OCI-LY7 (cell line): ENCODE measurements around the gene SEC24B. TPM values are rescaled to one million over a fixed set of nuclear protein-coding genes. Genes with fewer than 3 reads are reported as not detected.

Source experiments
- BruUV-seq: library from RNA; stranded (reverse); fragments of 400-500 nt; replicated peaks from 2 replicates; lab custom pipeline; 2021; lab: Mats Ljungman, UMichigan
- CTCF ChIA-PET: fragments of 300-600 bp; sonication (Branson Sonifier 250); formaldehyde crosslinking; loops from one replicate; lab custom pipeline; 2022; ENCODE audit warnings: antibody characterized with exemption; ENCODE audit not compliant: unreplicated experiment; lab: Charles Lee
- POLR2A ChIA-PET: fragments of 300-600 bp; sonication (Branson Sonifier 250); formaldehyde crosslinking; loops from one replicate; lab custom pipeline; 2022; ENCODE audit warnings: antibody characterized with exemption; lab: Charles Lee
- DNase-seq: peaks from one replicate; pipeline ENCODE4 v3.0.0-alpha.2; 2015; ENCODE audit warnings: low spot score
- H2AFZ ChIP-seq: fragments of 200-600 bp; sonication (generic), shearing (Covaris generic); 2 replicates; pipeline ENCODE4 v1.6.1; 2014; ENCODE audit warnings: mild to moderate bottlenecking, antibody characterized with exemption, low read length, moderate library complexity
- H3K27ac ChIP-seq: fragments of 200-600 bp; sonication (generic); 2 replicates; pipeline ENCODE4 v1.5.1; 2014; ENCODE audit warnings: mixed run types, low read depth, mild to moderate bottlenecking, moderate library complexity, low read length, inconsistent platforms; ENCODE audit not compliant: poor library complexity, severe bottlenecking
- H3K36me3 ChIP-seq: fragments of 200-600 bp; sonication (generic); 2 replicates; pipeline ENCODE4 v1.6.1; 2014; ENCODE audit warnings: mild to moderate bottlenecking, antibody characterized with exemption, low read length, moderate library complexity, mixed read lengths; ENCODE audit not compliant: insufficient read depth
- H3K4me1 ChIP-seq: fragments of 200-600 bp; sonication (generic); 2 replicates; pipeline ENCODE4 v1.5.1; 2014; ENCODE audit warnings: mild to moderate bottlenecking, low read length; ENCODE audit not compliant: insufficient read depth, poor library complexity, severe bottlenecking
- H3K4me2 ChIP-seq: fragments of 200-600 bp; sonication (generic); 2 replicates; pipeline ENCODE4 v1.6.1; 2014; ENCODE audit warnings: mild to moderate bottlenecking, low read length
- H3K4me3 ChIP-seq: fragments of 200-600 bp; sonication (generic); 2 replicates; pipeline ENCODE4 v1.5.1; 2014; ENCODE audit warnings: mild to moderate bottlenecking, low read depth, low read length; ENCODE audit not compliant: poor library complexity, severe bottlenecking
- H3K79me2 ChIP-seq: fragments of 200-600 bp; sonication (generic); 2 replicates; pipeline ENCODE4 v1.6.1; 2016; ENCODE audit warnings: low read depth, mild to moderate bottlenecking, low read length, moderate library complexity, mixed read lengths; ENCODE audit not compliant: insufficient read depth
- H3K9me2 ChIP-seq: fragments of 200-600 bp; sonication (generic); 2 replicates; pipeline ENCODE4 v1.6.1; 2016; ENCODE audit warnings: mild to moderate bottlenecking, low read length, mixed read lengths; ENCODE audit not compliant: insufficient read depth
- H3K9me3 ChIP-seq: fragments of 200-600 bp; sonication (generic); 2 replicates; pipeline ENCODE4 v1.6.1; 2014; ENCODE audit warnings: mild to moderate bottlenecking, mixed run types, low read length, mixed read lengths
- H4K20me1 ChIP-seq: fragments of 200-600 bp; sonication (generic); 2 replicates; pipeline ENCODE4 v1.6.1; 2014; ENCODE audit warnings: mild to moderate bottlenecking, antibody characterized with exemption, low read length, moderate library complexity, mixed read lengths; ENCODE audit not compliant: insufficient read depth
- CTCF ChIP-seq: fragments of 200-600 bp; sonication (generic); conservative IDR thresholded peaks from 2 replicates; pipeline ENCODE4 v1.5.1; 2014; ENCODE audit warnings: mild to moderate bottlenecking, antibody characterized with exemption, low read length, moderate library complexity, mixed read lengths
- EZH2phosphoT487 ChIP-seq: fragments of 200-600 bp; sonication (generic); IDR thresholded peaks from 2 replicates; pipeline ENCODE4 v1.6.1; 2018; ENCODE audit warnings: low read depth, borderline replicate concordance, mild to moderate bottlenecking, mixed run types, antibody characterized with exemption, low read length, moderate library complexity, mixed read lengths
- intact Hi-C: fragments of 100-400 bp; cut with micrococcal nuclease; formaldehyde crosslinking; loops from one replicate; pipeline ENCODE4 v1.10.0; 2022; ENCODE audit not compliant: unreplicated experiment
- total RNA-seq, 2 experiments: library from RNA; depleted of rRNA in 1 of 2; stranded (reverse); fragments of >200 nt in 1 of 2; shearing (Covaris generic) in 1 of 2; gene quantifications; 2 replicates each; pipeline ENCODE4 v1.2.3, GENCODE V29; 2014 to 2022

The SEC24B gene
- total RNA-seq, 2 experiments from 2014 or later = 13.1 to 26.3 TPM

GRCh38 chr4:109408711-109409110 lies 24.9 kb upstream of the SEC24B start:
- Histone ChIP-seq H3K4me2 (no peak overlapping the region), H3K36me3 (no peaks in the 10 kb centered on the region), H3K9me2 (no peaks in the 10 kb centered on the region), H3K9me3 (no peaks in the 10 kb centered on the region), H4K20me1 (no peaks in the 10 kb centered on the region), H2AFZ (no peak overlapping the region), H3K4me1 (no peaks in the 10 kb centered on the region), H3K27ac (no peak overlapping the region), H3K4me3 (no peak overlapping the region), H3K79me2 (no peaks in the 10 kb centered on the region)
- TF ChIP-seq CTCF (no peak), EZH2phosphoT487 (no peak)
- BruUV-seq = no TSS peak
- CTCF ChIA-PET = no interaction called here
- intact Hi-C loops = loop anchor here (5.0 to 10.0 kb wide), 3 partner anchors 114 to 724 kb away; no protein-coding TSS in a partner anchor
- DNase-seq = no peak
- POLR2A ChIA-PET = interaction anchor here (0.6 kb wide), 1 partner anchor 22 kb away, joined by 3 read pairs; no protein-coding TSS in a partner anchor

GRCh38 chr4:109410226-109410625 lies 23.4 kb upstream of the SEC24B start:
- no peaks in the 10 kb centered on the region for H3K9me2 ChIP-seq
- CTCF ChIA-PET = no interaction called here
- H4K20me1 ChIP-seq = no peaks in the 10 kb centered on the region
- DNase-seq = no peak
- no peaks in the 10 kb centered on the region for H3K4me1 ChIP-seq
- no peaks in the 10 kb centered on the region for H3K9me3 ChIP-seq
- H2AFZ ChIP-seq = no peak overlapping the region
- no peaks in the 10 kb centered on the region for H3K79me2 ChIP-seq
- H3K4me2 ChIP-seq = no peak overlapping the region
- H3K36me3 ChIP-seq = no peaks in the 10 kb centered on the region
- no peak overlapping the region for H3K27ac ChIP-seq
- no peak overlapping the region for H3K4me3 ChIP-seq
- intact Hi-C loops = no loop called here
- BruUV-seq = no TSS peak
- TF ChIP-seq EZH2phosphoT487 = no peak
- no peak for TF ChIP-seq CTCF
- POLR2A ChIA-PET = no interaction called here

DNA sequence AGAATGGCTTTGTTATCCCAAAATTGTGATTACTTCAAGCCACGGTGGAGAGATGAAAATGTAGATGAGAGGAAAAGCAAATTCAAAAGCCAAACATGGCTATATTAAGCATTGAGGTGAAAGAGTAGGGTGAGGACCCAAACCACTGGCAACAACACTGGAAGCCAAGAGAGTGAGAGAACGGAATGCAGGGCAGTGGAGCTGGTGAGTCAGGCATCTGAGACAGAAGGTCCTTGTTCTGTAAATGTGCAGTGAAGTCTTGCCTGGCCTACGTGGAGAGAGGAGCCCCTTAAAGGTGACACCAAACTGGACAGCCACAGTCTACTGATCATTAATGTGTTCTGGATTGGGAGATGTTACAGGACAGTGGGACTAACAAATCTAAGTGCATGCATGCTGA lies 22.8 kb upstream of the SEC24B start:
- Histone ChIP-seq H2AFZ (no peak overlapping the region), H3K36me3 (no peaks in the 10 kb centered on the region), H3K4me3 (no peak overlapping the region), H3K9me3 (no peaks in the 10 kb centered on the region), H3K4me1 (no peaks in the 10 kb centered on the region), H4K20me1 (no peaks in the 10 kb centered on the region), H3K9me2 (no peaks in the 10 kb centered on the region), H3K27ac (no peak overlapping the region), H3K79me2 (no peaks in the 10 kb centered on the region), H3K4me2 (no peak overlapping the region)
- BruUV-seq = no TSS peak
- no peak for DNase-seq
- intact Hi-C loops = no loop called here
- CTCF ChIA-PET = no interaction called here
- POLR2A ChIA-PET = interaction anchor here (0.7 to 1.1 kb wide), 2 partner anchors 14 to 548 kb away, joined by 3 to 4 read pairs; no protein-coding TSS in a partner anchor
- no peak for TF ChIP-seq EZH2phosphoT487
- TF ChIP-seq CTCF = no peak
